Smooth muscle cell (in vitro differentiated cells): ENCODE results near the gene CCR9. TPM values are rescaled to one million over a fixed set of nuclear protein-coding genes. Genes with fewer than 3 reads are reported as not detected.

Source experiments
- DNase-seq: peaks from one replicate; lab custom pipeline; 2025; ENCODE audit not compliant: unreplicated experiment; lab: John Stamatoyannopoulos, UW
- H2AFZ ChIP-seq: fragments of 200-600 bp; sonication (generic); 2 replicates; pipeline ENCODE4 v1.6.0; 2016; ENCODE audit warnings: antibody characterized with exemption, low read depth, mild to moderate bottlenecking
- H3F3A ChIP-seq: fragments of 200-600 bp; sonication (generic); 2 replicates; pipeline ENCODE4 v1.6.0; 2017; ENCODE audit warnings: antibody characterized with exemption, low read depth
- H3K27ac ChIP-seq: fragments of 200-600 bp; sonication (generic); 2 replicates; pipeline ENCODE4 v1.5.1; 2016; ENCODE audit warnings: low read depth, mild to moderate bottlenecking
- H3K27me3 ChIP-seq: fragments of 200-600 bp; sonication (generic); 2 replicates; pipeline ENCODE4 v1.6.1; 2016; ENCODE audit warnings: low read depth, mild to moderate bottlenecking
- H3K36me3 ChIP-seq: fragments of 200-600 bp; sonication (generic); 2 replicates; pipeline ENCODE4 v1.5.1; 2016; ENCODE audit warnings: low read depth
- H3K4me1 ChIP-seq: fragments of 200-600 bp; sonication (generic); 2 replicates; pipeline ENCODE4 v1.5.1; 2016; ENCODE audit warnings: low read depth
- H3K4me2 ChIP-seq: fragments of 200-600 bp; sonication (generic); 2 replicates; pipeline ENCODE4 v1.6.0; 2016; ENCODE audit warnings: mild to moderate bottlenecking
- H3K4me3 ChIP-seq: fragments of 200-600 bp; sonication (generic); 2 replicates; pipeline ENCODE4 v1.5.1; 2016; ENCODE audit warnings: mild to moderate bottlenecking
- H3K79me2 ChIP-seq: fragments of 200-600 bp; sonication (generic); 2 replicates; pipeline ENCODE4 v1.6.0; 2016; ENCODE audit warnings: low read depth, mild to moderate bottlenecking
- H3K9ac ChIP-seq: fragments of 200-600 bp; sonication (generic); 2 replicates; pipeline ENCODE4 v1.6.0; 2016; ENCODE audit warnings: low read depth
- H3K9me3 ChIP-seq: fragments of 200-600 bp; sonication (generic); replicated peaks from 2 replicates; pipeline ENCODE4 v1.5.1; 2016; ENCODE audit warnings: low read depth
- H4K20me1 ChIP-seq: fragments of 200-600 bp; sonication (generic); 2 replicates; pipeline ENCODE4 v1.6.0; 2016; ENCODE audit warnings: low read depth
- CTCF ChIP-seq: fragments of 200-600 bp; sonication (generic); IDR thresholded peaks from 2 replicates; pipeline ENCODE4 v1.5.1; 2017; ENCODE audit warnings: borderline replicate concordance, mild to moderate bottlenecking, antibody characterized with exemption; ENCODE audit not compliant: insufficient read depth, poor library complexity, severe bottlenecking
- WGBS: methylation state at CpG from one replicate; pipeline ENCODE4 v1.1.7; 2016; ENCODE audit warnings: low lambda C conversion rate; 5-methylcytosine and 5-hydroxymethylcytosine counted together
- polyA plus RNA-seq: library from polyadenylated mRNA; unstranded; fragments of >200 nt; fragmentation: Nextera tagmentation; extraction: Ambion mirVana; gene quantifications from 2 replicates; pipeline ENCODE4 v1.2.1, GENCODE V29; 2016
- total RNA-seq: library from RNA; depleted of rRNA; stranded (reverse); fragments of >200 nt; gene quantifications from 2 replicates; pipeline ENCODE4 v1.2.3, GENCODE V29; 2014

The CCR9 gene
- total and polyA plus RNA-seq, 2 experiments from 2014 or later, result not detected

GRCh38 chr3:45869638-45870037 is 16.7 kb upstream of the CCR9 start:
- Histone ChIP-seq H3K9me3 (no peaks in the 10 kb centered on the region), H3K79me2 (no peaks in the 10 kb centered on the region), H2AFZ (no peak overlapping the region), H3K4me1 (no peaks in the 10 kb centered on the region), H3K4me2 (no peak overlapping the region), H3F3A (no peaks in the 10 kb centered on the region), H3K27me3 (peaks cover 21% of the 10 kb centered on the region), H3K9ac (no peak overlapping the region), H3K4me3 (no peak overlapping the region), H3K27ac (no peak overlapping the region), H3K36me3 (no peaks in the 10 kb centered on the region), H4K20me1 (no peaks in the 10 kb centered on the region)
- no peak for DNase-seq
- 86% methylated on average over 3 of the region's 3 CpGs for WGBS
- TF ChIP-seq CTCF, result no peak

- Histone ChIP-seq H2AFZ (no peak overlapping the region), H3F3A (no peaks in the 10 kb centered on the region), H3K4me2 (no peak overlapping the region), H3K36me3 (no peaks in the 10 kb centered on the region), H4K20me1 (no peaks in the 10 kb centered on the region), H3K9ac (no peak overlapping the region), H3K9me3 (no peaks in the 10 kb centered on the region), H3K27me3 (peaks cover 17% of the 10 kb centered on the region), H3K79me2 (no peaks in the 10 kb centered on the region), H3K27ac (no peak overlapping the region), H3K4me1 (no peaks in the 10 kb centered on the region), H3K4me3 (no peak overlapping the region)
- no peak for TF ChIP-seq CTCF
- DNase-seq, result no peak
- 84% methylated on average over 4 of the region's 4 CpGs for WGBS
Observed at GRCh38 chr3:45870099-45870498, 16.2 kb upstream of the CCR9 start.

- Histone ChIP-seq H3K36me3 (no peaks in the 10 kb centered on the region), H3K27me3 (peaks cover 11% of the 10 kb centered on the region), H4K20me1 (no peaks in the 10 kb centered on the region), H3K79me2 (no peaks in the 10 kb centered on the region), H3K4me3 (no peak overlapping the region), H3K4me1 (no peaks in the 10 kb centered on the region), H3K4me2 (no peak overlapping the region), H3K9me3 (no peaks in the 10 kb centered on the region), H3K27ac (no peak overlapping the region), H3F3A (no peaks in the 10 kb centered on the region), H3K9ac (no peak overlapping the region), H2AFZ (no peak overlapping the region)
- no peak for TF ChIP-seq CTCF
- DNase-seq, result no peak
- 82% methylated on average over 6 of the region's 6 CpGs for WGBS
Observed at GRCh38 chr3:45871780-45872179, 14.6 kb upstream of the CCR9 start.

GRCh38 chr3:45872569-45872968 is 13.8 kb upstream of the CCR9 start:
- DNase-seq, result no peak
- H4K20me1 ChIP-seq, result no peaks in the 10 kb centered on the region
- no peaks in the 10 kb centered on the region for H3F3A ChIP-seq

More at GRCh38 chr3:45872569-45872968, 13.8 kb upstream of the CCR9 start:
- Histone ChIP-seq H3K4me3 (no peak overlapping the region), H3K4me2 (no peak overlapping the region), H3K79me2 (no peaks in the 10 kb centered on the region), H2AFZ (no peak overlapping the region), H3K36me3 (no peaks in the 10 kb centered on the region), H3K27ac (no peak overlapping the region), H3K9me3 (no peaks in the 10 kb centered on the region), H3K4me1 (no peaks in the 10 kb centered on the region), H3K9ac (no peak overlapping the region), H3K27me3 (peaks cover 11% of the 10 kb centered on the region)
- 76% methylated on average over 2 of the region's 2 CpGs for whole genome bisulfite sequencing
- no peak for TF ChIP-seq CTCF
